ENCODE results near the gene TUBA1A.

The TUBA1A gene

GRCh38 chr12:49208146-49208545 lies 19.3 kb upstream of the TUBA1A start (continued):
- TF ChIP-seq ZBTB17 (tag by site-specific recombination; IDR thresholded peaks at IDR 0.05) = no peak

- Histone ChIP-seq H3K27ac (ENCODE audit: extremely low read depth, low read depth, low read length) (no peak overlapping the region), H3K36me3 (ENCODE audit: control insufficient read depth in 2 of 2, insufficient read depth in 1 of 2, low read length in 2 of 2) (no peaks in the 10 kb centered on the region), H3K4me1 (ENCODE audit: control insufficient read depth, insufficient read depth, low read length) (peaks cover 7% of the 10 kb centered on the region), H3K9me3 (ENCODE audit: control insufficient read depth, insufficient read depth, low read depth, low read length) (no peaks in the 10 kb centered on the region), H3K4me3 (ENCODE audit: low read depth, low read length) (no peak overlapping the region)
- TF ChIP-seq ZNF623 (tag by site-specific recombination; IDR thresholded peaks at IDR 0.05) (no peak), EGR2 (tag by site-specific recombination; IDR thresholded peaks at IDR 0.05; ENCODE audit: low read depth) (no peak), ZNF148 (tag by site-specific recombination; IDR thresholded peaks at IDR 0.05; ENCODE audit: borderline replicate concordance) (no peak), ATF2 (tag by site-specific recombination; IDR thresholded peaks at IDR 0.05; ENCODE audit: low read depth) (no peak), ZBTB7A (tag by site-specific recombination; IDR thresholded peaks at IDR 0.05; ENCODE audit: low read depth) (no peak), ZNF221 (tag by site-specific recombination; IDR thresholded peaks at IDR 0.05; ENCODE audit: borderline replicate concordance) (no peak), ZNF341 (tag by site-specific recombination; IDR thresholded peaks at IDR 0.05; ENCODE audit: low read depth) (no peak), ZNF777 (tag by site-specific recombination; IDR thresholded peaks at IDR 0.05; ENCODE audit: borderline replicate concordance) (no peak), ZSCAN5A (tag by site-specific recombination; IDR thresholded peaks at IDR 0.05) (no peak), ZBTB49 (tag by site-specific recombination; IDR thresholded peaks at IDR 0.05; ENCODE audit: low read depth) (no peak), KLF17 (tag by site-specific recombination; IDR thresholded peaks at IDR 0.05) (no peak), YY1 (tag by site-specific recombination; IDR thresholded peaks at IDR 0.05) (no peak)
- ChIA-PET CTCF (no interaction called here), POLR2A (no interaction called here)
Measured at GRCh38 chr12:49206389-49206788, 17.5 kb upstream of the TUBA1A start.
